HG03159 (cell line): ENCODE measurements around the gene SPATA46.

Experiments used
- ATAC-seq: cut with Tn5 transposase; IDR thresholded peaks from one replicate; pipeline ENCODE4 v1.9.1; 2021; ENCODE audit warnings: mild to moderate bottlenecking, moderate library complexity; ENCODE audit not compliant: unreplicated experiment

SPATA46 gene

GRCh38 chr1:162375463-162375862 lies 1.2 kb downstream of the SPATA46 start:
- ATAC-seq = no peak

GRCh38 chr1:162374406-162374805 lies 2.2 kb downstream of the SPATA46 start:
- ATAC-seq = no peak

- no peak for ATAC-seq
These were observed 3.0 kb downstream of the SPATA46 start for GRCh38 chr1:162373541-162374260.

- no peak for ATAC-seq
These were observed 3.6 kb downstream of the SPATA46 start for GRCh38 chr1:162373072-162373427.

- ATAC-seq = no peak
These were observed 4.2 kb downstream of the SPATA46 start for GRCh38 chr1:162372159-162373071.

- ATAC-seq = no peak
These were observed 5.0 kb downstream of the SPATA46 start for GRCh38 chr1:162371611-162372010.

GRCh38 chr1:162370721-162371120 lies 5.9 kb downstream of the SPATA46 start:
- ATAC-seq = no peak

- ATAC-seq = no peak
These were observed 6.5 kb downstream of the SPATA46 start for GRCh38 chr1:162370161-162370560.

- ATAC-seq = no peak
These were observed 7.1 kb downstream of the SPATA46 start for GRCh38 chr1:162369571-162369970.

GRCh38 chr1:162368451-162368850 lies 8.2 kb downstream of the SPATA46 start:
- no peak for ATAC-seq

GRCh38 chr1:162367772-162368171 lies 8.9 kb downstream of the SPATA46 start:
- no peak for ATAC-seq

- no peak for ATAC-seq
These were observed 9.6 kb downstream of the SPATA46 start for GRCh38 chr1:162367073-162367472.

- no peak for ATAC-seq
These were observed 10.0 kb downstream of the SPATA46 start for GRCh38 chr1:162366671-162367070.

- ATAC-seq = no peak
These were observed 10.5 kb downstream of the SPATA46 start for GRCh38 chr1:162366149-162366548.

GRCh38 chr1:162365284-162366020 lies 11.2 kb downstream of the SPATA46 start:
- ATAC-seq = no peak

- no peak for ATAC-seq
These were observed 12.2 kb downstream of the SPATA46 start for GRCh38 chr1:162364498-162364897.

- no peak for ATAC-seq
These were observed 12.8 kb downstream of the SPATA46 start for GRCh38 chr1:162363823-162364222.

- peak; percentile 37 for ATAC-seq
These were observed 15.3 kb downstream of the SPATA46 start for GRCh38 chr1:162361349-162361748.

GRCh38 chr1:162360874-162361260 lies 15.8 kb downstream of the SPATA46 start:
- no peak for ATAC-seq

GRCh38 chr1:162360237-162360873 lies 16.3 kb downstream of the SPATA46 start:
- no peak for ATAC-seq
